ENCODE data around the gene HPSE2.

The HPSE2 gene

GRCh38 chr10:98408799-98409198 lies 826.9 kb downstream of the HPSE2 start:
- no peak for DNase-seq
- no peaks in the 10 kb centered on the region for H3K27me3 ChIP-seq (replicated peaks)
- no peak overlapping the region for H3K4me3 ChIP-seq (ENCODE audit: low read depth, low read length)
- no peak overlapping the region for H3K27ac ChIP-seq
- H3K36me3 ChIP-seq (replicated peaks), result no peaks in the 10 kb centered on the region
- in situ Hi-C loops (cut with HindIII; ENCODE audit: low pct_ligation_motif_present, low sequenced_read_pairs), result no loop called here
- no peak for TF ChIP-seq CTCF (IDR thresholded peaks at IDR 0.05; ENCODE audit: low read depth, low read length, missing control alignments)

GRCh38 chr10:98407744-98408241 lies 827.9 kb downstream of the HPSE2 start:
- TF ChIP-seq CTCF (IDR thresholded peaks at IDR 0.05; ENCODE audit: low read depth, low read length, missing control alignments), result no peak
- Histone ChIP-seq H3K27ac (no peak overlapping the region), H3K36me3 (replicated peaks) (no peaks in the 10 kb centered on the region), H3K4me3 (ENCODE audit: low read depth, low read length) (no peak overlapping the region), H3K27me3 (replicated peaks) (no peaks in the 10 kb centered on the region)
- in situ Hi-C loops (cut with HindIII; ENCODE audit: low pct_ligation_motif_present, low sequenced_read_pairs), result no loop called here
- no peak for DNase-seq
